ENCODE measurements around the gene ATP6AP2. TPM values are rescaled to one million over a fixed set of nuclear protein-coding genes. Genes with fewer than 3 reads are reported as not detected.

Gene ATP6AP2
- total RNA-seq, 1 donor from 2014 or later: 48.5 TPM

- Histone ChIP-seq H3K27ac (ENCODE audit: low read depth, low read length) (no peak overlapping the region), H3K27me3 (ENCODE audit: control insufficient read depth in 3 of 3, insufficient read depth in 3 of 3, low read length in 3 of 3) (no peaks in the 10 kb centered on the region), H3K36me3 (ENCODE audit: control insufficient read depth in 3 of 3, insufficient read depth in 3 of 3, low read length in 3 of 3) (peaks cover 2 to 13% (median 12%) of the 10 kb centered on the region in 3 donors), H3K4me1 (ENCODE audit: control insufficient read depth in 3 of 3, insufficient read depth in 3 of 3, low read length in 3 of 3) (peaks cover 3 to 17% (median 8%) of the 10 kb centered on the region in 3 donors), H3K4me3 (ENCODE audit: low read length in 3 of 3) (no peak overlapping the region), H3K9me3 (ENCODE audit: control insufficient read depth in 3 of 3, low read length in 3 of 3) (no peaks in the 10 kb centered on the region), H3K9ac (ENCODE audit: low read depth in 1 of 3, low read length in 3 of 3) (no peak overlapping the region)
Observed at GRCh38 chrX:40653535-40653934, 72.8 kb downstream of the ATP6AP2 start.

Small RNAs within 50 kb of the gene (small RNA-seq; reads per million reads assigned to genes)
- gene RNU7-164P: not detected

Other genes starting within 250 kb of the ATP6AP2 start
- not detected for gene MPC1L, start 42.5 kb downstream of the ATP6AP2 start, total RNA-seq
- 6.3 TPM for gene CXorf38, start 66.6 kb downstream of the ATP6AP2 start, total RNA-seq
- gene MED14, start 154.6 kb downstream of the ATP6AP2 start, total RNA-seq: 35.5 TPM

Measured in skeletal muscle tissue (tissue), 5 donors.